Neural cell (in vitro differentiated cells): ENCODE results near the gene TRPV3.

Experiments used
- EZH2 ChIP-seq: fragments of 200-600, 300-800 bp; shearing (Covaris generic), sonication (generic); IDR thresholded peaks from 2 replicates; pipeline ENCODE4 v1.6.1; 2014; ENCODE audit warnings: antibody characterized with exemption, low read length, borderline replicate concordance, mild to moderate bottlenecking; ENCODE audit not compliant: insufficient read depth, poor library complexity, severe bottlenecking
- POLR2AphosphoS5 ChIP-seq: IDR thresholded peaks from 2 replicates; pipeline ENCODE4 v1.6.1; 2012

DNA sequence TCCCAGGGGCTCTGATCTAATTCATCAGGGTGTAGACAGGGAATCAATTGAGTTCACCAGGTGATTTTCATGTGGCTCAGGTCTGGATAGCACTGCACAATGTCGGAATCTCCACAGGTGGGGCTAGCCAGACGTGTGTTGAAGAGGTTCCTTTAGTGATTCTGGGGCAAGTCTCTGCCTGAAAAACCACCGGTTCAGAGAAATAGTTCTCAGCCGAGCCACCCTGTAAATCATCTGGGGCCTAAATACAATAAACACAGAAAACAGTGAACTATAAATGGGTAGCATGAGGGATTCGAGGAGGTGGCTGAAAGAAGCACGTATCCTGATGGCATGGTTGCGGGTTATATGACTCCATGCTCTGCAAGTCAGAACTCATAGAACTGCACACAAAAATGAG lies 60.5 kb downstream of the TRPV3 start:
- TF ChIP-seq POLR2AphosphoS5, result no peak
- no peak for TF ChIP-seq EZH2
